Endothelial cell of umbilical vein (primary cell): Measurements from ENCODE around the gene UTS2. TPM values are rescaled to one million over a fixed set of nuclear protein-coding genes. Genes with fewer than 3 reads are reported as not detected.

Source experiments
- BruUV-seq: library from RNA; stranded (reverse); fragments of 400-500 nt; replicated peaks from 2 replicates; lab custom pipeline; 2021; lab: Mats Ljungman, UMichigan
- CTCF ChIA-PET: fragments of 300-600, 350-600 bp; sonication (Branson Sonifier 250); formaldehyde crosslinking; loops from one replicate; lab custom pipeline; 2021; ENCODE audit warnings: antibody characterized with exemption, inconsistent platforms; lab: Charles Lee
- POLR2A ChIA-PET: fragments of 300-600, 350-600 bp; sonication (Branson Sonifier 250); formaldehyde crosslinking; loops from one replicate; lab custom pipeline; 2021; ENCODE audit warnings: antibody characterized with exemption, inconsistent platforms; lab: Charles Lee
- DNase-seq: peaks from one replicate; pipeline ENCODE4 v3.0.0-alpha.2; 2011; ENCODE audit warnings: low read depth, low spot score
- FAIRE-seq: peaks from 2 replicates; lab custom pipeline; 2011; peaks lifted over from hg19 to GRCh38; lab: Jason Lieb, UNC
- H2AFZ ChIP-seq: 2 replicates; pipeline ENCODE4 v1.6.0; 2012; ENCODE audit warnings: low read depth, low read length, control low read depth, inconsistent platforms
- H3K27ac ChIP-seq: 2 replicates; pipeline ENCODE4 v1.5.1; 2011; ENCODE audit warnings: low read depth, mild to moderate bottlenecking, control low read depth, low read length, moderate library complexity; ENCODE audit not compliant: insufficient read depth
- H3K27me3 ChIP-seq, 2 experiments: 2 replicates each; pipeline versions ENCODE4 v1.6.0 to v1.6.1; 2011; ENCODE audit warnings: low read length in 2 of 2, mixed read lengths in 1 of 2; ENCODE audit not compliant: control insufficient read depth in 2 of 2, insufficient read depth in 2 of 2
- H3K36me3 ChIP-seq, 2 experiments: 2 replicates in 1 of 2; 3 replicates in 1 of 2; pipeline ENCODE4 v1.5.1; 2011; ENCODE audit warnings: low read length in 2 of 2, mild to moderate bottlenecking in 1 of 2, moderate library complexity in 1 of 2; ENCODE audit not compliant: control insufficient read depth in 2 of 2, insufficient read depth in 2 of 2; ENCODE audit errors: extremely low read depth in 1 of 2
- H3K4me1 ChIP-seq: 3 replicates; pipeline ENCODE4 v1.5.1; 2011; ENCODE audit warnings: mild to moderate bottlenecking, low read length; ENCODE audit not compliant: control insufficient read depth, insufficient read depth; ENCODE audit errors: extremely low read depth
- H3K4me2 ChIP-seq: 2 replicates; pipeline ENCODE4 v1.6.1; 2011; ENCODE audit warnings: low read length, control low read depth, mixed read lengths; ENCODE audit not compliant: insufficient read depth
- H3K4me3 ChIP-seq, 3 experiments: fragments of 200-600 bp in 1 of 3; sonication (generic), shearing (Covaris generic) in 1 of 3; replicated peaks in 1 of 3; 2 replicates each; pipeline ENCODE4 v1.5.1; 2011 to 2016; ENCODE audit warnings: control low read depth in 3 of 3, low read length in 3 of 3, mild to moderate bottlenecking in 2 of 3, inconsistent platforms in 1 of 3, low read depth in 1 of 3, moderate library complexity in 1 of 3; ENCODE audit not compliant: insufficient read depth in 1 of 3
- H3K79me2 ChIP-seq: 2 replicates; pipeline ENCODE4 v1.6.0; 2012; ENCODE audit warnings: low read length, inconsistent platforms; ENCODE audit not compliant: control insufficient read depth, insufficient read depth
- H3K9ac ChIP-seq: replicated peaks from 2 replicates; pipeline ENCODE3; 2011; ENCODE audit warnings: low read length, control low read depth; ENCODE audit not compliant: insufficient read depth; ENCODE audit errors: extremely low read depth
- H3K9me1 ChIP-seq: replicated peaks from 3 replicates; pipeline ENCODE4 v1.6.0; 2011; ENCODE audit warnings: mild to moderate bottlenecking, low read length; ENCODE audit not compliant: control insufficient read depth, insufficient read depth; ENCODE audit errors: extremely low read depth
- H3K9me3 ChIP-seq: replicated peaks from 2 replicates; pipeline ENCODE4 v1.5.1; 2012; ENCODE audit warnings: low read length, inconsistent platforms; ENCODE audit not compliant: control insufficient read depth, insufficient read depth
- H4K20me1 ChIP-seq: replicated peaks from 2 replicates; pipeline ENCODE3; 2011; ENCODE audit warnings: mild to moderate bottlenecking, low read length; ENCODE audit not compliant: control insufficient read depth, insufficient read depth; ENCODE audit errors: extremely low read depth
- CTCF ChIP-seq, 2 donors: IDR thresholded peaks; 1 replicate in 1 of 2; 2 replicates in 1 of 2; pipeline ENCODE4 v1.5.1; 2011; ENCODE audit warnings: low read length in 2 of 2, mild to moderate bottlenecking in 2 of 2, moderate library complexity in 2 of 2, control low read depth in 1 of 2, inconsistent platforms in 1 of 2, low read depth in 1 of 2; ENCODE audit not compliant: insufficient read depth in 1 of 2; ENCODE audit errors: extremely low read depth in 1 of 2
- EZH2 ChIP-seq: IDR thresholded peaks from 2 replicates; pipeline ENCODE4 v1.6.1; 2012; ENCODE audit warnings: borderline replicate concordance, low read depth, mild to moderate bottlenecking, moderate library complexity, low read length, inconsistent platforms; ENCODE audit not compliant: severe bottlenecking
- FOS ChIP-seq: IDR thresholded peaks from 2 replicates; pipeline ENCODE4 v1.6.1; 2011; ENCODE audit warnings: mild to moderate bottlenecking, low read length, moderate library complexity, borderline replicate concordance; ENCODE audit not compliant: insufficient read depth
- GATA2 ChIP-seq: IDR thresholded peaks from 2 replicates; pipeline ENCODE4 v1.7.0; 2011; ENCODE audit warnings: low read depth, mild to moderate bottlenecking, moderate library complexity, mixed read lengths, low read length; ENCODE audit not compliant: insufficient read length, insufficient read depth
- JUN ChIP-seq: IDR thresholded peaks from 2 replicates; pipeline ENCODE4 v1.6.1; 2011; ENCODE audit warnings: borderline replicate concordance, low read depth; ENCODE audit not compliant: insufficient read length, insufficient read depth
- MAX ChIP-seq: IDR thresholded peaks from 2 replicates; pipeline ENCODE4 v1.6.1; 2011; ENCODE audit not compliant: insufficient read depth, insufficient read length
- MYC ChIP-seq: IDR thresholded peaks from one replicate; pipeline ENCODE4 v1.6.1; 2011; ENCODE audit warnings: mild to moderate bottlenecking, low read depth, low read length
- POLR2A ChIP-seq: IDR thresholded peaks from 2 replicates; pipeline ENCODE4 v1.6.1; 2012; ENCODE audit warnings: low read depth, mild to moderate bottlenecking, control low read depth, low read length
- POLR2AphosphoS5 ChIP-seq: IDR thresholded peaks from 2 replicates; pipeline ENCODE4 v1.6.1; 2012; ENCODE audit warnings: low read depth, mild to moderate bottlenecking, control low read depth, low read length, moderate library complexity; ENCODE audit not compliant: insufficient read depth
- dilution Hi-C: fragments of 300-500 bp; cut with MboI; formaldehyde crosslinking; loops from one replicate; pipeline ENCODE4 v1.15.0; 2019; ENCODE audit warnings: low sequenced_read_pairs; ENCODE audit not compliant: extremely low pct_ligation_motif_present
- intact Hi-C: fragments of 100-400 bp; cut with micrococcal nuclease; formaldehyde crosslinking; loops from one replicate; pipeline ENCODE4 v1.10.0; 2022
- polyA plus RNA-seq, 4 experiments: library from polyadenylated mRNA; depleted of rRNA in 3 of 4; stranded (reverse) in 3 of 4; unstranded in 1 of 4; fragments of >200 nt; gene quantifications; 2 replicates each; pipeline versions ENCODE4 v1.2.1 to v1.2.3, GENCODE V29; 2011 to 2012; ENCODE audit warnings: missing spikeins in 1 of 4
- total RNA-seq: library from RNA; stranded (reverse); gene quantifications from 2 replicates; pipeline ENCODE4 v1.2.3, GENCODE V29; 2021

The UTS2 gene
- total and polyA plus RNA-seq, 2 donors (not counting 3 experiments of a cell fraction or from before 2014, with no cell fraction given), result not detected

- Histone ChIP-seq H3K4me1 (no peaks in the 10 kb centered on the region), H4K20me1 (no peaks in the 10 kb centered on the region), H2AFZ (no peak overlapping the region), H3K79me2 (no peaks in the 10 kb centered on the region), H3K27me3 (no peaks in the 10 kb centered on the region), H3K9me3 (no peaks in the 10 kb centered on the region), H3K9ac (no peak overlapping the region), H3K4me3 (no peak overlapping the region), H3K36me3 (no peaks in the 10 kb centered on the region), H3K4me2 (no peak overlapping the region), H3K27ac (no peak overlapping the region), H3K9me1 (no peaks in the 10 kb centered on the region)
- no peak for FAIRE-seq
- intact Hi-C loops (no loop called here), dilution Hi-C loops (no loop called here)
- no peak for TF ChIP-seq MYC
- TF ChIP-seq GATA2, result no peak
- no peak for TF ChIP-seq CTCF (IDR thresholded peaks at IDR 0.05; ENCODE audit: extremely low read depth in 1 of 2, insufficient read depth in 1 of 2, low read depth in 1 of 2, low read length in 2 of 2)
- TF ChIP-seq POLR2A, result no peak
- TF ChIP-seq MAX, result no peak
- no peak for TF ChIP-seq EZH2
- no peak for TF ChIP-seq JUN
- no peak for TF ChIP-seq FOS
- no peak for TF ChIP-seq POLR2AphosphoS5
- ChIA-PET POLR2A (no interaction called here), CTCF (interaction anchor here (1.0 to 4.3 kb wide), 4 partner anchors 9 to 152 kb away, joined by 4 to 29 read pairs (median 4); no protein-coding TSS in a partner anchor)
- no TSS peak for BruUV-seq
- no peak for DNase-seq
Observed at GRCh38 chr1:7821282-7821681, 31.6 kb downstream of the UTS2 start.
